AG04450 (cell line): Measurements from ENCODE around the gene RETREG1. TPM values are rescaled to one million over a fixed set of nuclear protein-coding genes. Genes with fewer than 3 reads are reported as not detected.

Experiments
- CTCF ChIA-PET: fragments of 300-600, 350-600 bp; formaldehyde crosslinking; extraction: SDS; loops from one replicate; lab custom pipeline; 2022; ENCODE audit warnings: antibody characterized with exemption, inconsistent platforms; lab: Charles Lee
- POLR2A ChIA-PET: fragments of 350-600 bp; formaldehyde crosslinking; extraction: SDS; loops from one replicate; lab custom pipeline; 2021; ENCODE audit warnings: antibody characterized with exemption, inconsistent platforms; lab: Yijun Ruan, JAX
- DNase-seq: peaks from one replicate; pipeline ENCODE4 v3.0.0-alpha.2; 2011; ENCODE audit warnings: low read depth, low spot score
- H3K27ac ChIP-seq: one replicate; pipeline ENCODE4 v1.5.1; 2012; ENCODE audit warnings: low read depth, low read length, control low read depth
- H3K27me3 ChIP-seq: one replicate; pipeline ENCODE4 v1.6.0; 2012; ENCODE audit warnings: low read length; ENCODE audit not compliant: control insufficient read depth, insufficient read depth
- H3K4me3 ChIP-seq: 2 replicates; pipeline ENCODE4 v1.5.1; 2011; ENCODE audit warnings: mild to moderate bottlenecking, low read depth, low read length, control low read depth
- H3K9me3 ChIP-seq: 2 replicates; pipeline ENCODE4 v1.5.1; 2012; ENCODE audit warnings: low read length; ENCODE audit not compliant: control insufficient read depth, insufficient read depth
- polyA plus RNA-seq: library from polyadenylated mRNA; depleted of rRNA; stranded (reverse); fragments of >200 nt; gene quantifications from 2 replicates; pipeline ENCODE4 v1.2.3, GENCODE V29; 2011; rRNA removed
- small RNA-seq: library from RNA; depleted of rRNA; stranded (forward); fragments of <200 nt; gene quantifications from one replicate; pipeline ENCODE3, GENCODE V24; 2012; ENCODE audit warnings: low read depth; ENCODE audit not compliant: insufficient read length
- TF ChIP-seq, protein P1 (sequence below): IDR thresholded peaks from 2 replicates; pipeline ENCODE4 v1.5.1; 2011; ENCODE audit warnings: low read depth, low read length, control low read depth, inconsistent platforms

The RETREG1 gene
- polyA plus RNA-seq, 1 experiment, result 0.14 TPM

DNA sequence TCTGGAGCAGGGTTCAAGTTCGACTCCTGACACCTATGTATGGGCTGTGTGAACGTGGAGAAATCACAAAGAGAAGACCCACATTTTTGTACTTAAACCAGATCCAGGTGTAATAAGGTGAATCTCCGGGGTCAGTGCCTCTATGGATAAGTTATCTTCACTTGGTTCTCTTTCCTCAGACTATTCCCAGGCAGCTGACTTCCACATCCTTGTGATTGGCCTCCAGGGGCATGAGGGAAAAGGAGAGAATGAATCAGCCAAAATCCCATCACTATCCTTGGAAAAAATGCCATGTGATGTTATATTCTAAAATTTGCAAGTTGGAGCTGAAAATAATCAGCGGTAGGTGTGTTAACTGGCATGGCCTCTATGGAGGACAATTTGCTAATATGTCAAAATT, 188.4 kb downstream of the RETREG1 start:
- ChIA-PET POLR2A (interaction anchor here (0.6 kb wide), 1 partner anchor 30 kb away, joined by 4 read pairs; no protein-coding TSS in a partner anchor), CTCF (no interaction called here)
- no peak overlapping the region for H3K27ac ChIP-seq
- TF ChIP-seq, protein P1, sequence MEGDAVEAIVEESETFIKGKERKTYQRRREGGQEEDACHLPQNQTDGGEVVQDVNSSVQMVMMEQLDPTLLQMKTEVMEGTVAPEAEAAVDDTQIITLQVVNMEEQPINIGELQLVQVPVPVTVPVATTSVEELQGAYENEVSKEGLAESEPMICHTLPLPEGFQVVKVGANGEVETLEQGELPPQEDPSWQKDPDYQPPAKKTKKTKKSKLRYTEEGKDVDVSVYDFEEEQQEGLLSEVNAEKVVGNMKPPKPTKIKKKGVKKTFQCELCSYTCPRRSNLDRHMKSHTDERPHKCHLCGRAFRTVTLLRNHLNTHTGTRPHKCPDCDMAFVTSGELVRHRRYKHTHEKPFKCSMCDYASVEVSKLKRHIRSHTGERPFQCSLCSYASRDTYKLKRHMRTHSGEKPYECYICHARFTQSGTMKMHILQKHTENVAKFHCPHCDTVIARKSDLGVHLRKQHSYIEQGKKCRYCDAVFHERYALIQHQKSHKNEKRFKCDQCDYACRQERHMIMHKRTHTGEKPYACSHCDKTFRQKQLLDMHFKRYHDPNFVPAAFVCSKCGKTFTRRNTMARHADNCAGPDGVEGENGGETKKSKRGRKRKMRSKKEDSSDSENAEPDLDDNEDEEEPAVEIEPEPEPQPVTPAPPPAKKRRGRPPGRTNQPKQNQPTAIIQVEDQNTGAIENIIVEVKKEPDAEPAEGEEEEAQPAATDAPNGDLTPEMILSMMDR, result no peak
- no peak for DNase-seq
- H3K9me3 ChIP-seq, result no peaks in the 10 kb centered on the region
- H3K27me3 ChIP-seq, result no peaks in the 10 kb centered on the region
- no peak overlapping the region for H3K4me3 ChIP-seq

DNA sequence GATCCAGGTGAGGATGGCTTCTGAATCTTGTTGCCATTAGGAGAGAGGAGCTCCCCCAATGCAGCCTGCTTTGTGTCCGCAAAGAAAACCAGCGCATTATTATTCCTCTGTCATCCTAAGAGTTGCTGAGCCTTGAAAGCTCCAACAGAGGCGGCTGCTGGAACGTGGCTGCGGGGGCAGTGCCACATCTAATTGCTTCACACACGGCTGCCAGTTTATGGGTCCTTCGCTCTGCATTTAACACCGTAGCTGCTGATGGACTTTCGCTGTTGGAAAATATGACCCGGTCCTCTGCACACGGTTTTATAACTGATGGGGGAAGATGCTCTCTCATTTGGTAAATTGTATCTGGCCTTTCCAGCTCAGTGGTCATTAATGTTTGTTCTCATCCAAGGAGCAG, 189.2 kb downstream of the RETREG1 start:
- no peaks in the 10 kb centered on the region for H3K27me3 ChIP-seq
- H3K9me3 ChIP-seq, result no peaks in the 10 kb centered on the region
- no peak for DNase-seq
- ChIA-PET CTCF (interaction anchor here (0.5 to 0.9 kb wide), 2 partner anchors 10 to 387 kb away, joined by 3 read pairs; no protein-coding TSS in a partner anchor), POLR2A (no interaction called here)
- no peak overlapping the region for H3K27ac ChIP-seq
- H3K4me3 ChIP-seq, result no peak overlapping the region
- TF ChIP-seq, protein P1, result no peak

Small RNA genes lying within 50 kb of the gene (small RNA-seq; reads per million reads assigned to genes)
- gene RF00019, result not detected

Other genes with a start within 250 kb of the RETREG1 start
- gene ZNF622, start 151.2 kb downstream of the RETREG1 start, polyA plus RNA-seq, result 19.8 and 21.5 TPM in 2 replicates